ENCODE measurements around the gene FBXO22.
A peak's percentile ranks its signal among the peaks of the same experiment; 100 is the strongest.

The FBXO22 gene

DNA sequence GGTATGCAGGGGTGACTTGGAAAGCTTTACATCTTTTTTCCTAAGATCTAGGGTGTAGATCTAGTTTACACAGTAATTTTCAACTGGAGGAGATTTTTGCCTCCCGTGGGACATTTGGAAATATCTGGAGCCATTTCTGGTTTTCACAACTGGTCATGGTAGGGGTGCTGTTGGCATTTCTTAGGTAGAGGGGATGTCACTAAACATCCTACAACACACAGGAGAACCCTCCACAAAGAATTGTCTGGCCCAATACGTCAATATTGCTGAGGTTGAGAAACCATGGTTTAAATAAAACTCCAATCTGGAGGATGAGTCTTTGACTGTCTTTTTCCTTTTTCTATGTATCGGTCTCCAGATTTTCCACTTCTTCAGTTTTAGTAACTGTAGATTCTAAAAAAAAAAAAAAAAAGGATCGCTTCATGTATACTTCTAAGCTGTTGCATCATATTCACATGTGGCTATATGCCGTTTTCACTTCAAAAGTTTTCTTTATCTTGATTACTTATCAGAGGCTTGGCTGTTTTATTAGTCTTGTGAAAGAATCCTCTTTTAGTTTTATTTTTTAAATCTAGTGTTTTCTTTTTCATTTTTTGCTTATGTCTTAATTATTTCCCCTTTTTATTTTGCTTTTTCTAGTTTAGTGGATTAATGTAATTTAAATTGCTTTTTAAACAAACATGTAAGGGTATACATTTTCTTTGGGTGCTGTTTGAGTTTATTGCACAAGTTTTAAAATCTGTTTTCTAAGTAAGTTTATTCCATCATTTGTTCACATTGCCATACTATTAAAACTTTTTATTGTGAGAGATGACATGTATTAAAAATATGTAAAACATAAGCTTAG, 39.2 kb upstream of the FBXO22 start (continued):
- TF ChIP-seq, protein P1, sequence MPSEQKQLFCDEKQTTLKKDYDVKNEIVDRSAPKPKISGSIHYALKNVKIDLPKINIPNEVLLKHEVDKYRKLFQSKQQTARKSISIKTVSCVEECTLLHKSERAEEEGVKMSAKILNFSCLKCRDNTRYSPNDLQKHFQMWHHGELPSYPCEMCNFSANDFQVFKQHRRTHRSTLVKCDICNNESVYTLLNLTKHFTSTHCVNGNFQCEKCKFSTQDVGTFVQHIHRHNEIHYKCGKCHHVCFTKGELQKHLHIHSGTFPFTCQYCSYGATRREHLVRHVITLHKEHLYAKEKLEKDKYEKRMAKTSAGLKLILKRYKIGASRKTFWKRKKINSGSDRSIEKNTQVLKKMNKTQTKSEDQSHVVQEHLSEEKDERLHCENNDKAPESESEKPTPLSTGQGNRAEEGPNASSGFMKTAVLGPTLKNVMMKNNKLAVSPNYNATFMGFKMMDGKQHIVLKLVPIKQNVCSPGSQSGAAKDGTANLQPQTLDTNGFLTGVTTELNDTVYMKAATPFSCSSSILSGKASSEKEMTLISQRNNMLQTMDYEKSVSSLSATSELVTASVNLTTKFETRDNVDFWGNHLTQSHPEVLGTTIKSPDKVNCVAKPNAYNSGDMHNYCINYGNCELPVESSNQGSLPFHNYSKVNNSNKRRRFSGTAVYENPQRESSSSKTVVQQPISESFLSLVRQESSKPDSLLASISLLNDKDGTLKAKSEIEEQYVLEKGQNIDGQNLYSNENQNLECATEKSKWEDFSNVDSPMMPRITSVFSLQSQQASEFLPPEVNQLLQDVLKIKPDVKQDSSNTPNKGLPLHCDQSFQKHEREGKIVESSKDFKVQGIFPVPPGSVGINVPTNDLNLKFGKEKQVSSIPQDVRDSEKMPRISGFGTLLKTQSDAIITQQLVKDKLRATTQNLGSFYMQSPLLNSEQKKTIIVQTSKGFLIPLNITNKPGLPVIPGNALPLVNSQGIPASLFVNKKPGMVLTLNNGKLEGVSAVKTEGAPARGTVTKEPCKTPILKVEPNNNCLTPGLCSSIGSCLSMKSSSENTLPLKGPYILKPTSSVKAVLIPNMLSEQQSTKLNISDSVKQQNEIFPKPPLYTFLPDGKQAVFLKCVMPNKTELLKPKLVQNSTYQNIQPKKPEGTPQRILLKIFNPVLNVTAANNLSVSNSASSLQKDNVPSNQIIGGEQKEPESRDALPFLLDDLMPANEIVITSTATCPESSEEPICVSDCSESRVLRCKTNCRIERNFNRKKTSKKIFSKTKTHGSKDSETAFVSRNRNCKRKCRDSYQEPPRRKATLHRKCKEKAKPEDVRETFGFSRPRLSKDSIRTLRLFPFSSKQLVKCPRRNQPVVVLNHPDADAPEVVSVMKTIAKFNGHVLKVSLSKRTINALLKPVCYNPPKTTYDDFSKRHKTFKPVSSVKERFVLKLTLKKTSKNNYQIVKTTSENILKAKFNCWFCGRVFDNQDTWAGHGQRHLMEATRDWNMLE (tag by site-specific recombination; conservative IDR thresholded peaks at IDR 0.05; ENCODE audit: low read depth): peak; percentile 27; the same call in 1 of the 2 replicates
- TF ChIP-seq ZNF350 (tag by site-specific recombination; IDR thresholded peaks at IDR 0.05): no peak
- TF ChIP-seq, protein P2, sequence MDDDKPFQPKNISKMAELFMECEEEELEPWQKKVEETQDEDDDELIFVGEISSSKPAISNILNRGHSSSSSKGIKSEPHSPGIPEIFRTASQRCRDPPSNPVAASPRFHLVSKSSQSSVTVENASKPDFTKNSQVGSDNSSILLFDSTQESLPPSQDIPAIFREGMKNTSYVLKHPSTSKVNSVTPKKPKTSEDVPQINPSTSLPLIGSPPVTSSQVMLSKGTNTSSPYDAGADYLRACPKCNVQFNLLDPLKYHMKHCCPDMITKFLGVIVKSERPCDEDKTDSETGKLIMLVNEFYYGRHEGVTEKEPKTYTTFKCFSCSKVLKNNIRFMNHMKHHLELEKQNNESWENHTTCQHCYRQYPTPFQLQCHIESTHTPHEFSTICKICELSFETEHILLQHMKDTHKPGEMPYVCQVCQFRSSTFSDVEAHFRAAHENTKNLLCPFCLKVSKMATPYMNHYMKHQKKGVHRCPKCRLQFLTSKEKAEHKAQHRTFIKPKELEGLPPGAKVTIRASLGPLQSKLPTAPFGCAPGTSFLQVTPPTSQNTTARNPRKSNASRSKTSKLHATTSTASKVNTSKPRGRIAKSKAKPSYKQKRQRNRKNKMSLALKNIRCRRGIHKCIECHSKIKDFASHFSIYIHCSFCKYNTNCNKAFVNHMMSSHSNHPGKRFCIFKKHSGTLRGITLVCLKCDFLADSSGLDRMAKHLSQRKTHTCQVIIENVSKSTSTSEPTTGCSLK (tag by site-specific recombination; IDR thresholded peaks at IDR 0.05): no peak
- TF ChIP-seq, protein P3, sequence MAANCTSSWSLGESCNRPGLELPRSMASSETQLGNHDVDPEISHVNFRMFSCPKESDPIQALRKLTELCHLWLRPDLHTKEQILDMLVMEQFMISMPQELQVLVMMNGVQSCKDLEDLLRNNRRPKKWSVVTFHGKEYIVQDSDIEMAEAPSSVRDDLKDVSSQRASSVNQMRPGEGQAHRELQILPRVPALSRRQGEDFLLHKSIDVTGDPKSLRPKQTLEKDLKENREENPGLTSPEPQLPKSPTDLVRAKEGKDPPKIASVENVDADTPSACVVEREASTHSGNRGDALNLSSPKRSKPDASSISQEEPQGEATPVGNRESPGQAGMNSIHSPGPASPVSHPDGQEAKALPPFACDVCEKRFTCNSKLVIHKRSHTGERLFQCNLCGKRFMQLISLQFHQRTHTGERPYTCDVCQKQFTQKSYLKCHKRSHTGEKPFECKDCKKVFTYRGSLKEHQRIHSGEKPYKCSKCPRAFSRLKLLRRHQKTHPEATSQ (tag by site-specific recombination; IDR thresholded peaks at IDR 0.05): no peak
- no peak for TF ChIP-seq KLF16 (tag by site-specific recombination; IDR thresholded peaks at IDR 0.05)
- TF ChIP-seq ZNF677 (tag by site-specific recombination; IDR thresholded peaks at IDR 0.05): no peak
- no peak for TF ChIP-seq ZBTB20 (tag by site-specific recombination; IDR thresholded peaks at IDR 0.05)
- TF ChIP-seq, protein P4, sequence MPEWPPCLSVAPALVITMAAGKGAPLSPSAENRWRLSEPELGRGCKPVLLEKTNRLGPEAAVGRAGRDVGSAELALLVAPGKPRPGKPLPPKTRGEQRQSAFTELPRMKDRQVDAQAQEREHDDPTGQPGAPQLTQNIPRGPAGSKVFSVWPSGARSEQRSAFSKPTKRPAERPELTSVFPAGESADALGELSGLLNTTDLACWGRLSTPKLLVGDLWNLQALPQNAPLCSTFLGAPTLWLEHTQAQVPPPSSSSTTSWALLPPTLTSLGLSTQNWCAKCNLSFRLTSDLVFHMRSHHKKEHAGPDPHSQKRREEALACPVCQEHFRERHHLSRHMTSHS (tag by site-specific recombination; IDR thresholded peaks at IDR 0.05): no peak
- no peak for TF ChIP-seq ZNF585B (tag by site-specific recombination; IDR thresholded peaks at IDR 0.05)
- TF ChIP-seq, protein P5, sequence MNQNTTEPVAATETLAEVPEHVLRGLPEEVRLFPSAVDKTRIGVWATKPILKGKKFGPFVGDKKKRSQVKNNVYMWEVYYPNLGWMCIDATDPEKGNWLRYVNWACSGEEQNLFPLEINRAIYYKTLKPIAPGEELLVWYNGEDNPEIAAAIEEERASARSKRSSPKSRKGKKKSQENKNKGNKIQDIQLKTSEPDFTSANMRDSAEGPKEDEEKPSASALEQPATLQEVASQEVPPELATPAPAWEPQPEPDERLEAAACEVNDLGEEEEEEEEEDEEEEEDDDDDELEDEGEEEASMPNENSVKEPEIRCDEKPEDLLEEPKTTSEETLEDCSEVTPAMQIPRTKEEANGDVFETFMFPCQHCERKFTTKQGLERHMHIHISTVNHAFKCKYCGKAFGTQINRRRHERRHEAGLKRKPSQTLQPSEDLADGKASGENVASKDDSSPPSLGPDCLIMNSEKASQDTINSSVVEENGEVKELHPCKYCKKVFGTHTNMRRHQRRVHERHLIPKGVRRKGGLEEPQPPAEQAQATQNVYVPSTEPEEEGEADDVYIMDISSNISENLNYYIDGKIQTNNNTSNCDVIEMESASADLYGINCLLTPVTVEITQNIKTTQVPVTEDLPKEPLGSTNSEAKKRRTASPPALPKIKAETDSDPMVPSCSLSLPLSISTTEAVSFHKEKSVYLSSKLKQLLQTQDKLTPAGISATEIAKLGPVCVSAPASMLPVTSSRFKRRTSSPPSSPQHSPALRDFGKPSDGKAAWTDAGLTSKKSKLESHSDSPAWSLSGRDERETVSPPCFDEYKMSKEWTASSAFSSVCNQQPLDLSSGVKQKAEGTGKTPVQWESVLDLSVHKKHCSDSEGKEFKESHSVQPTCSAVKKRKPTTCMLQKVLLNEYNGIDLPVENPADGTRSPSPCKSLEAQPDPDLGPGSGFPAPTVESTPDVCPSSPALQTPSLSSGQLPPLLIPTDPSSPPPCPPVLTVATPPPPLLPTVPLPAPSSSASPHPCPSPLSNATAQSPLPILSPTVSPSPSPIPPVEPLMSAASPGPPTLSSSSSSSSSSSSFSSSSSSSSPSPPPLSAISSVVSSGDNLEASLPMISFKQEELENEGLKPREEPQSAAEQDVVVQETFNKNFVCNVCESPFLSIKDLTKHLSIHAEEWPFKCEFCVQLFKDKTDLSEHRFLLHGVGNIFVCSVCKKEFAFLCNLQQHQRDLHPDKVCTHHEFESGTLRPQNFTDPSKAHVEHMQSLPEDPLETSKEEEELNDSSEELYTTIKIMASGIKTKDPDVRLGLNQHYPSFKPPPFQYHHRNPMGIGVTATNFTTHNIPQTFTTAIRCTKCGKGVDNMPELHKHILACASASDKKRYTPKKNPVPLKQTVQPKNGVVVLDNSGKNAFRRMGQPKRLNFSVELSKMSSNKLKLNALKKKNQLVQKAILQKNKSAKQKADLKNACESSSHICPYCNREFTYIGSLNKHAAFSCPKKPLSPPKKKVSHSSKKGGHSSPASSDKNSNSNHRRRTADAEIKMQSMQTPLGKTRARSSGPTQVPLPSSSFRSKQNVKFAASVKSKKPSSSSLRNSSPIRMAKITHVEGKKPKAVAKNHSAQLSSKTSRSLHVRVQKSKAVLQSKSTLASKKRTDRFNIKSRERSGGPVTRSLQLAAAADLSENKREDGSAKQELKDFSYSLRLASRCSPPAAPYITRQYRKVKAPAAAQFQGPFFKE (tag by site-specific recombination; IDR thresholded peaks at IDR 0.05; ENCODE audit: borderline replicate concordance): no peak
- TF ChIP-seq WT1 (tag by site-specific recombination; IDR thresholded peaks at IDR 0.05): no peak
- TF ChIP-seq, protein P6, sequence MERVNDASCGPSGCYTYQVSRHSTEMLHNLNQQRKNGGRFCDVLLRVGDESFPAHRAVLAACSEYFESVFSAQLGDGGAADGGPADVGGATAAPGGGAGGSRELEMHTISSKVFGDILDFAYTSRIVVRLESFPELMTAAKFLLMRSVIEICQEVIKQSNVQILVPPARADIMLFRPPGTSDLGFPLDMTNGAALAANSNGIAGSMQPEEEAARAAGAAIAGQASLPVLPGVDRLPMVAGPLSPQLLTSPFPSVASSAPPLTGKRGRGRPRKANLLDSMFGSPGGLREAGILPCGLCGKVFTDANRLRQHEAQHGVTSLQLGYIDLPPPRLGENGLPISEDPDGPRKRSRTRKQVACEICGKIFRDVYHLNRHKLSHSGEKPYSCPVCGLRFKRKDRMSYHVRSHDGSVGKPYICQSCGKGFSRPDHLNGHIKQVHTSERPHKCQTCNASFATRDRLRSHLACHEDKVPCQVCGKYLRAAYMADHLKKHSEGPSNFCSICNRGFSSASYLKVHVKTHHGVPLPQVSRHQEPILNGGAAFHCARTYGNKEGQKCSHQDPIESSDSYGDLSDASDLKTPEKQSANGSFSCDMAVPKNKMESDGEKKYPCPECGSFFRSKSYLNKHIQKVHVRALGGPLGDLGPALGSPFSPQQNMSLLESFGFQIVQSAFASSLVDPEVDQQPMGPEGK (tag by site-specific recombination; IDR thresholded peaks at IDR 0.05): no peak
- no peak for TF ChIP-seq ZNF221 (tag by site-specific recombination; IDR thresholded peaks at IDR 0.05; ENCODE audit: borderline replicate concordance)
- TF ChIP-seq, protein P7, sequence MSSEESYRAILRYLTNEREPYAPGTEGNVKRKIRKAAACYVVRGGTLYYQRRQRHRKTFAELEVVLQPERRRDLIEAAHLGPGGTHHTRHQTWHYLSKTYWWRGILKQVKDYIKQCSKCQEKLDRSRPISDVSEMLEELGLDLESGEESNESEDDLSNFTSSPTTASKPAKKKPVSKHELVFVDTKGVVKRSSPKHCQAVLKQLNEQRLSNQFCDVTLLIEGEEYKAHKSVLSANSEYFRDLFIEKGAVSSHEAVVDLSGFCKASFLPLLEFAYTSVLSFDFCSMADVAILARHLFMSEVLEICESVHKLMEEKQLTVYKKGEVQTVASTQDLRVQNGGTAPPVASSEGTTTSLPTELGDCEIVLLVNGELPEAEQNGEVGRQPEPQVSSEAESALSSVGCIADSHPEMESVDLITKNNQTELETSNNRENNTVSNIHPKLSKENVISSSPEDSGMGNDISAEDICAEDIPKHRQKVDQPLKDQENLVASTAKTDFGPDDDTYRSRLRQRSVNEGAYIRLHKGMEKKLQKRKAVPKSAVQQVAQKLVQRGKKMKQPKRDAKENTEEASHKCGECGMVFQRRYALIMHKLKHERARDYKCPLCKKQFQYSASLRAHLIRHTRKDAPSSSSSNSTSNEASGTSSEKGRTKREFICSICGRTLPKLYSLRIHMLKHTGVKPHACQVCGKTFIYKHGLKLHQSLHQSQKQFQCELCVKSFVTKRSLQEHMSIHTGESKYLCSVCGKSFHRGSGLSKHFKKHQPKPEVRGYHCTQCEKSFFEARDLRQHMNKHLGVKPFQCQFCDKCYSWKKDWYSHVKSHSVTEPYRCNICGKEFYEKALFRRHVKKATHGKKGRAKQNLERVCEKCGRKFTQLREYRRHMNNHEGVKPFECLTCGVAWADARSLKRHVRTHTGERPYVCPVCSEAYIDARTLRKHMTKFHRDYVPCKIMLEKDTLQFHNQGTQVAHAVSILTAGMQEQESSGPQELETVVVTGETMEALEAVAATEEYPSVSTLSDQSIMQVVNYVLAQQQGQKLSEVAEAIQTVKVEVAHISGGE (tag by site-specific recombination; conservative IDR thresholded peaks at IDR 0.05; ENCODE audit: low read depth): no peak
- no peak for TF ChIP-seq ZNF112 (tag by site-specific recombination; IDR thresholded peaks at IDR 0.05)
- no peak for TF ChIP-seq YY2 (tag by site-specific recombination; IDR thresholded peaks at IDR 0.05)

Data from HEK293 (cell line).